DND-41 (cell line): ENCODE results near the gene LY9.
A peak's percentile ranks its signal among the peaks of the same experiment; 100 is the strongest.

Experiments
- ATAC-seq: fragments of 200-7000 bp; cut with Tn5 transposase; 3 replicates; pipeline ENCODE4 v1.9.1; 2021; ENCODE audit warnings: low read depth; ENCODE audit not compliant: insufficient read depth
- DNase-seq: peaks from one replicate; pipeline ENCODE4 v3.0.0-alpha.2; 2020
- H2AFZ ChIP-seq: 2 replicates; pipeline ENCODE4 v1.6.0; 2012; ENCODE audit warnings: low read depth, low read length
- H3K27ac ChIP-seq: 2 replicates; pipeline ENCODE4 v1.5.1; 2012; ENCODE audit warnings: low read length, inconsistent platforms
- H3K27me3 ChIP-seq: fragments of 200-600 bp; sonication (generic); 2 replicates; pipeline ENCODE4 v1.6.0; 2012; ENCODE audit warnings: low read length, mild to moderate bottlenecking, inconsistent platforms; ENCODE audit not compliant: insufficient read depth, poor library complexity
- H3K36me3 ChIP-seq: 2 replicates; pipeline ENCODE4 v1.5.1; 2012; ENCODE audit warnings: low read length, inconsistent platforms; ENCODE audit not compliant: insufficient read depth
- H3K4me1 ChIP-seq: 2 replicates; pipeline ENCODE4 v1.5.1; 2012; ENCODE audit warnings: mild to moderate bottlenecking, low read length; ENCODE audit not compliant: insufficient read depth
- H3K4me2 ChIP-seq: 2 replicates; pipeline ENCODE4 v1.6.0; 2012; ENCODE audit warnings: mild to moderate bottlenecking, moderate library complexity, low read length, inconsistent platforms; ENCODE audit not compliant: insufficient read depth
- H3K4me3 ChIP-seq, 2 experiments: fragments of 200-600 bp in 1 of 2; shearing (Covaris generic) in 1 of 2; 2 replicates each; pipeline ENCODE4 v1.5.1; 2012 to 2016; ENCODE audit warnings: inconsistent platforms in 2 of 2, low read length in 2 of 2, mild to moderate bottlenecking in 2 of 2, low read depth in 1 of 2, moderate library complexity in 1 of 2
- H3K79me2 ChIP-seq: 2 replicates; pipeline ENCODE4 v1.6.0; 2012; ENCODE audit warnings: low read length, inconsistent platforms; ENCODE audit not compliant: insufficient read depth
- H3K9ac ChIP-seq: 2 replicates; pipeline ENCODE4 v1.6.0; 2012; ENCODE audit warnings: low read depth, mild to moderate bottlenecking, inconsistent platforms, low read length, moderate library complexity
- H3K9me3 ChIP-seq: 2 replicates; pipeline ENCODE4 v1.5.1; 2012; ENCODE audit warnings: low read length, moderate library complexity, mild to moderate bottlenecking, inconsistent platforms; ENCODE audit not compliant: insufficient read depth, severe bottlenecking
- H4K20me1 ChIP-seq: 2 replicates; pipeline ENCODE4 v1.6.0; 2012; ENCODE audit warnings: low read length; ENCODE audit not compliant: insufficient read depth
- CTCF ChIP-seq: IDR thresholded peaks from 2 replicates; pipeline ENCODE4 v1.5.1; 2012; ENCODE audit warnings: borderline replicate concordance, low read length, moderate library complexity, mild to moderate bottlenecking; ENCODE audit not compliant: poor library complexity, severe bottlenecking; ENCODE audit errors: extremely low read depth
- EZH2 ChIP-seq: IDR thresholded peaks from 3 replicates; pipeline ENCODE4 v1.6.1; 2012; ENCODE audit warnings: borderline replicate concordance, low read depth, mild to moderate bottlenecking, moderate library complexity, low read length, inconsistent platforms; ENCODE audit not compliant: severe bottlenecking

Gene LY9

DNA sequence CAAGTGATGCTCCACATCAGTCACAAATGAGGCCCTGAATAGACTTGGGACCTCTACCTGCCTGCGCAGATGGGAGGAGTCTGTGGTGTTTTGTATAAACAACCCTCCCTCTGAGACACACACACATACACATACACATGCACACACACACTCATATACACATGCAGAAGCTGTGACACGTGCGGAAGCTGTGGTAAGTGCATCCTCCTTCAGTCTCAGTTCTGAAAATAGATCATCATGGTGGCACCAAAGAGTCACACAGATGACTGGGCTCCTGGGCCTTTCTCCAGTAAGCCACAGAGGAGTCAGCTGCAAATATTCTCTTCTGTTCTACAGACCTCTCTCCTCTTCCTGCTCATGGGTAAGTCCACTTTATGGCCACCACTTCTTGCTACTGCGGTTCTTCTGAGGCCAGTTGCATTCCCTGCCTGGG lies at the start of gene LY9:
TSS of gene LY9 (plus strand) at position 224 of the 433 bp plus-strand sequence. CDS start at position 238, 14 bp downstream.
- Histone ChIP-seq H3K4me3 (no peak within 1 kb of the TSS), H3K27me3 (no peaks in the 10 kb centered on the region), H3K27ac (peak within 1 kb of the TSS; percentile 75), H3K9ac (peak within 1 kb of the TSS; percentile 23; the same call in 1 of the 2 replicates), H2AFZ (peak within 1 kb of the TSS; percentile 34; the same call in 1 of the 2 replicates), H3K4me1 (peaks cover 57% of the 10 kb centered on the region), H3K79me2 (no peaks in the 10 kb centered on the region), H3K4me2 (peak within 1 kb of the TSS; percentile 23), H4K20me1 (no peaks in the 10 kb centered on the region), H3K9me3 (no peaks in the 10 kb centered on the region), H3K36me3 (no peaks in the 10 kb centered on the region)
- ATAC-seq (peak; percentile 77), DNase-seq (peak; percentile 77)
- TF ChIP-seq EZH2, result no peak
- peak; percentile 17 for TF ChIP-seq CTCF

DNA sequence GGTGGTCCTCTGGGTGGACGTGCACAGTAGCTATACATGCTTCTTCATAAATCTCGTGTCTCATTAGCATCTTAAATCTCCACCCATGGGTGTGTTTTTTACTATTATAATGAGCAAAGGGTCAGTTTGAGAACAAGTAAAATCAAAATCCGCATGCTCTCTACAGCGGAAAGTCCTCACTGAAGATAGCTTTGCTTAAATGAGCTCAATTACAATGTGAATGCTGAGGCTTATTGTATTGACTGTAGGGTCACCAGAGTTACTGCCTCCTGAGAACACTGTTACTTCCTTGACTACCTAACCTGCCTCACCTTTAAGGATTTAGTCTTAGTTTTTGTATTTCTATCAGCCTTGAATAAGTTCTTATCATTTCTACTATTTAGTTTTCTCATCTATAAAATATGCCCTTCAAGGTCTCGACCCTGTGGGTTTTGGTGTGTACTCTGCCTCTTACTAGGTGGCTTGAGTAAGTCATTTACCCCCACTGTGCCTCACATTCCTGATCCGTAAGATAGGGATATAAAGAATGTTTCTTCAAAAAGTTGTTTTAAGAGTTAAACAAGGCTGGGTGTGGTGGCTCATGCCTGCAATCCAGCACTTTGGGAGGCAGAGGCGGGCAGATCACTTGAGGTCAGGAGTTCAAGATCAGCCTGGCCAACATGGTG lies 49.0 kb upstream of the LY9 start:
- ATAC-seq (no peak), DNase-seq (no peak)
- H3K27me3 ChIP-seq, result no peaks in the 10 kb centered on the region
- no peaks in the 10 kb centered on the region for H3K79me2 ChIP-seq
- H3K27ac ChIP-seq, result no peak overlapping the region
- H3K4me2 ChIP-seq, result no peak overlapping the region
- no peaks in the 10 kb centered on the region for H3K9me3 ChIP-seq
- no peak overlapping the region for H2AFZ ChIP-seq
- no peak overlapping the region for H3K4me3 ChIP-seq
- peaks cover 9% of the 10 kb centered on the region for H3K4me1 ChIP-seq
- no peaks in the 10 kb centered on the region for H3K36me3 ChIP-seq
- no peaks in the 10 kb centered on the region for H4K20me1 ChIP-seq
- no peak overlapping the region for H3K9ac ChIP-seq
- no peak for TF ChIP-seq EZH2
- TF ChIP-seq CTCF, result no peak

GRCh38 chr1:160747717-160748116 lies 48.3 kb upstream of the LY9 start:
- Histone ChIP-seq H3K4me3 (no peak overlapping the region), H3K9me3 (no peaks in the 10 kb centered on the region), H4K20me1 (no peaks in the 10 kb centered on the region), H3K27me3 (no peaks in the 10 kb centered on the region), H3K36me3 (no peaks in the 10 kb centered on the region), H3K27ac (no peak overlapping the region), H2AFZ (no peak overlapping the region), H3K4me1 (peaks cover 11% of the 10 kb centered on the region), H3K79me2 (no peaks in the 10 kb centered on the region), H3K9ac (no peak overlapping the region), H3K4me2 (no peak overlapping the region)
- DNase-seq (no peak), ATAC-seq (no peak)
- no peak for TF ChIP-seq CTCF
- TF ChIP-seq EZH2, result no peak
